NCI-H2171 (cell line): ENCODE results near the gene CAMTA1.

Source experiments
- DNase-seq: peaks from one replicate; lab custom pipeline; 2025; lab: John Stamatoyannopoulos, UW

CAMTA1 gene

GRCh38 chr1:6958407-6959030 is 173.3 kb downstream of the CAMTA1 start:
- no peak for DNase-seq

- DNase-seq = no peak
Observed at GRCh38 chr1:6959491-6959890, 174.2 kb downstream of the CAMTA1 start.

GRCh38 chr1:6960291-6960811 is 175.1 kb downstream of the CAMTA1 start:
- DNase-seq = peak; percentile 5

DNA sequence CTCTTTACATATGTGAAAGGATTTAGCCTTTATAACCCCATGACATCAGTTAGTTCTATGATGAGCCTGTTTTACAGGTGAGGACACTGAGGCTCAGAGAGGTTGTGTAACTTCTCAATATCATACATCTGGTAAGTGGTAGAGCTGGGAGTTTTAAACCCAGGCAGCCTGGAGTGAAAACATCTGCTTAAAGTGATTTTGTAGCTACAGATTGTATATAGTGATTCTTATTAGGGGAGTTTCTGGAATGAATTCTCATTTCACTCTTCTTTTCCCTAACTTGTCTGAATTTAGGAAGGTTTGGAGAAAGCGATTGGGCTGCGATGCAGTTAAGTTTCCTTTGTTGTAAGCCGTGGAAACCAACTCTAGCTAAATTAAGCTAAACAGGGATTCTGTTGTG is 175.6 kb downstream of the CAMTA1 start:
- no peak for DNase-seq

DNA sequence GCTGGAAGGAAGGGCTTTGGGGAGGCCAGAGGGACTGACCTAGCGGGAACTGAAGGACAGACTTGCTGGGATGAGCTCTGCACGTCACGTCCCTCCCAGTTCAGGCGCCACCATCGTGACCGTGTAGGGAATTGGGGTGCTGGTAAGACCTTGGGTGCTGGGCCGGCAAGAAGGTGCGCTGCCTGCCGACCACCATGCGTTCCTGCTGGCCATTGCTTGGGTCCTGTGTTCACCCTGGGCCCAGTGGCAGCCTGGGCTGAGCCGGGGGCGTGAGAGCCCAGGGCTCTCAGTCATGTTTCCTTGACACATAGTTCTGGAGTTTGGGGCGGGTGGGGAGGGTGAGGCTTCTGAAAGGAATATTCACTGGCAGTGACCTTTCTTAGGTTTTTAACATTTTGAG is 176.0 kb downstream of the CAMTA1 start:
- no peak for DNase-seq

- DNase-seq = no peak
Observed at GRCh38 chr1:6961905-6962477, 176.7 kb downstream of the CAMTA1 start.

DNA sequence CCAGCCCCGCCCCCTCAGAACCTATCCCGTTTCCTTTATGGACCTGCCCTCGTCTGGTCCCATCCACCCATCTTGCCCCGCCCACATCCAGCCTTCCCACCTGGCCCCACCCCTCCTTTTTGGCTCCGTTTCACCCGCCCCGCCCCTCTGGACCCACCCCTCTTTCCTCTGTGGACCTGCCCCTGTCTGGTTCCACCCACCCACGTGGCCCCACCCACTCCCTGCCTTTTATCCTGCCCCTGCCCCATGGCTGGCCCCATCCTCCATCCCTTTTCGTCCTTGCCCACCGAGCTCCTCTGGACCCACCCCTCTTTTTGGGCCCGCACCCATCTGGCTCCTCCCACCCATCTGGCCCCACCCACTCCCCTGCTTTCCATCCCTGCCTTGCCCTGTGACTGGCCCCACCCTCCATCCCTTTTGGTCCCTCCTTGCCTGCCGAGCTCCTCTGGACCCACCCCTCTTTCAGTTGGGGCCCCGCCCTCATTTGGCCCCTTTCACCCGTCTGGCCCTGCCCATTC is 177.3 kb downstream of the CAMTA1 start:
- DNase-seq = peak; percentile 78

DNA sequence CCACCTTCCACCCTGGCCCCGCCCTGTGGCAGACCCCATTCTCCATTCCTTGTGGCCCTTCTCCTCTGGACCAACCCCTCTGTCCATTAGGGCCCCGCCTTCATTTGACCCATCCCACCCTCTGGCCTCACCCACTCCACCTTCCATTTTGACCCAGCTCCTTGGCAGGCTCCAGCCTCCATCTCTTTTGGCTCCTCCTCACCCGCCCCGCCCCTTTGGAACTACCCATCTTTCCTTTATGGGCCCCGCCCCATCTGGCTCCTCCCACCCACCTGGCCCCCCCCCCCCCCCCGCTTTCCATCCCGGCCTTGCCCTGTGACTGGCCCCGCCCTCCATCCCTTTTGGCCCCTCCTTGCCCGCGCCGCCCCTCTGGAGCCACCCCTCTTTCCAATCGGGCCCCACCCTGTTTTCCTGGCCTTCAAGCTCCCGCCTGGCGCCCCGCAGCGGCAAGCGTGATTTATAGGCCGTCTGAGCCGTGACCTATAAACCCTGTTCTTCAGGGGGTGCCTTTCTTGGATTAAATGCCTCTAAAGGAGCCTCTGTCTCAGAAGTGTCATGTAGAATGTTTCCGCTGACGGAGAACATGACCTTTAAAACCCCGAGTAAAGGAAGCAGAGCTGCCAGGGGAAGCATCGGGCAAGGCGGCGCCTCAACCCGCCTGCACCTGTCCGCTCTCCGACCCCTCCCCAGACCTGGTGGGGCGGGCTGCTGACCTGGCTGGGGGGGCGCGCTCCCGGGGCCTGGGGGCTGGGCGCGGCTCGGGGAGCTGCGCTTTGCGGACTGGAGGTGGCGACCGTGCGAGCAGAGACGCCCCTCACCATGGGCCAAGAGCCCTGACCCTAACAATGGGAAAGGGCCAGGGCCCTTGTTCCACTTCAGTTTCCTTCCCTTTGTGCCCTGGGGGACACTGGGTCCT is 178.0 kb downstream of the CAMTA1 start:
- peak; percentile 77 for DNase-seq

DNA sequence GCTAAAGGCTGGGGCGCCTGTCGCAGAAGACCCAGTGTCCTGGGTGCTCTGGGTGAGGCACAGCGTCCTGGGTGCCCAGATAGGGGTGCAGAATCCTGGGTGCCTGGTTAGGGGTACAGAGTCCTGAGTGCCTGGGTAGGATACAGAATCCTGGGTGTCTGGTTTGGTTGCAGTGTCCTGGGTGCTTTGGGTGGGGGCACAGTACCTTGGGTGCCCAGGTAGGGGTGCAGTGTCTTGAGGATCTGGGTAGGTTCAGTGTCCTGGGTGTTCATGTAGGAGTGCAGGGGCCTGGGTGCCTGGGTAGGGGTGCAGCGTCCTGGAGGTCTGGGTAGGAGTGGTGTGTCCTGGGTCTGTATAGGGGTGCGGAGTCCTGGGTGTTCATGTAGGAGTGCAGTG is 178.7 kb downstream of the CAMTA1 start:
- DNase-seq = no peak

DNA sequence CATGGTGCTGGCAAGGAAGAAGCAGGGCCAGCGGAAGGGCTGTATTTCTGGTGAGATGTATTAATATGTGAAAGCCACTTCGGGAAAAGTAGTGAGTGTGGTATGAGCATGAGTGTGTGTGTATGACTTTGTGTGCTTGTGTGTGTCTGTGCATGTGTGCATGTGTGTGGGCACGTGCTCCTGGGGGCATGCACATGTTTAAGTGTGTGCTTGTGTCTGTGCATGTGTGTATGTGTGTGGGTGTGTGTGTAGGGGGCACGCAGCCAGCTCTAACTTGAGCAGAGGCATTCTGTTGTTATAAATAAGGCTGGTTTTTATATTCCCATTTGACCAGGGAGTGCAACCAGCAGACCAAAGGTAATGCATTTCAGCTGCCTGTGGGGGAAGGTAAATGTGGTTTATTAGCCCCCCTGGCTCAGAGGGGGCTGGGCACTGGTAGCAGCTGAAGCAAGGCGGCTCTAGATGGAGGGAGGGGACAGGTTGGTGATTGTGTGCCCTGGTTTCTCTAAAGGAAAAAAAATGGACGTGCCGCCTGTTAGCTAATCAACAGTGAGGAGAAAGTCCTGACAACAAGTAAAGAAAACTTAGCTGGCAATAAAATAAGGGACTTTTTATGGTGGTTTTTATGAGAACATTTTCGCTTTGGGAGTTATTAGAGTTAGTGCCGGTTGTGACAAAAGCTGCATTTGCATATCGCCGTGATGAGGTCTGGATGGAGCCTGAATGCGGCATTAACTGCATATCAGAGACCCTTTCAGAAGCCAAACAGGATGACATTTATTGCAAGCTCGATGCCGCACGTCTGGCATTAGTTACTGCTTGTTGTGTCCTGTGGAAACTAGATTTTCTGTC is 180.1 kb downstream of the CAMTA1 start:
- no peak for DNase-seq

DNA sequence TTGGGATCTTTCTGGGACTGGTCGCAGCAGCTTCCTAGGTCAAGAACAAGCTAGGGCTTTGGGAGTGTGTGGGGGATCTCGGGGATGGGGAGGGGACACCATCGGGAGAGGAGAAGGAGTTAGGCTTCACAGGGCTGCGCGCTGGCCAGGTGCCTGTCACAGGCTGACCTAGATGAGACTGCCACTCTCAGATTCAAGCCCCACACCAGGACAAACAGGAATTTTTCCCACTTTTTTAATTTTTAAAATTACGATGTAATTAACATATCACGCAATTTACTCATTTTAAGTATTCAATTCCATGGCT is 180.6 kb downstream of the CAMTA1 start:
- no peak for DNase-seq

GRCh38 chr1:6966326-6966725 is 181.1 kb downstream of the CAMTA1 start:
- no peak for DNase-seq

- DNase-seq = no peak
Observed at GRCh38 chr1:6967431-6968111, 182.3 kb downstream of the CAMTA1 start.

DNA sequence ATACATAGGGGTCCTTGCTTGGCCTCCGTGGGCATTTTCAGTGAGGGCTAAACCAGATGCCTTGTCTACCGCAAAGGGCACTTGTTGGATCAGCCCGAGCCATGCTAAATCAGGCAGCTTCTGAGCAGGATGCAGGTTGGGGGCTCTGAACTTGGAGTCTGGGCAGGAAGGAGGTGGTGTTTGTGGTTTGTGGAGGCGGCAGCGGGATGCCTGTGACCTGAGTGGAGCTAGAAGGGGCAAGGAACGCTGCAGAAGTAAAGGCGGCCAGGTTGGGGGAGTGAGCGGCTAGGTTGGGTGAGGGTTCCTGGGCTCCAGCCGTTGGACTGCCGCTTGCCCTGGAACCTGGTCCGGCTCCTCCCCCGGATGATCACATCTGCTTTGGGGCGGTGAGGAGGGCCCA is 183.9 kb downstream of the CAMTA1 start:
- no peak for DNase-seq

GRCh38 chr1:6969762-6970161 is 184.5 kb downstream of the CAMTA1 start:
- DNase-seq = no peak

- no peak for DNase-seq
Observed at GRCh38 chr1:6970221-6970620, 185.0 kb downstream of the CAMTA1 start.

GRCh38 chr1:6971048-6971447 is 185.8 kb downstream of the CAMTA1 start:
- DNase-seq = no peak

DNA sequence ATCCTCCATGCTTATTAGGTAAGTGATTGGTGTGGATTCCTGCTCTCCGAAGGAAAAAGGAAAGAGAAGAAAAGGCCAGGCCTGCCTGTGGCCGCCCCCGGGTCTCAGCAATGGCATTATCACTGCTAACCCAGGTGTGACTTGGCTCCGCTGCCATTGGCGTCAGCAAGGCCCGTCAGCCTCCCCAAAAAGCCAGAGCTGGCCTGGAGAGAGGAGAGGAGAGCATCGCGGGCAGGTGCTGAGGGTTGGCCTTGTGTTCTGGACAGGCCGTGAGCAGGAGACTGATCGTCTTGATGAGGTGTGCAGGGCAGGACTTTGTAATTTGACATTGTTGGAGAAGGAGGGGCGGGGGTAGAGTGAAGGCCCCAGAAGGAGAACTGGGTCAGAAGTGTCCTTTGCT is 186.4 kb downstream of the CAMTA1 start:
- DNase-seq = no peak

DNA sequence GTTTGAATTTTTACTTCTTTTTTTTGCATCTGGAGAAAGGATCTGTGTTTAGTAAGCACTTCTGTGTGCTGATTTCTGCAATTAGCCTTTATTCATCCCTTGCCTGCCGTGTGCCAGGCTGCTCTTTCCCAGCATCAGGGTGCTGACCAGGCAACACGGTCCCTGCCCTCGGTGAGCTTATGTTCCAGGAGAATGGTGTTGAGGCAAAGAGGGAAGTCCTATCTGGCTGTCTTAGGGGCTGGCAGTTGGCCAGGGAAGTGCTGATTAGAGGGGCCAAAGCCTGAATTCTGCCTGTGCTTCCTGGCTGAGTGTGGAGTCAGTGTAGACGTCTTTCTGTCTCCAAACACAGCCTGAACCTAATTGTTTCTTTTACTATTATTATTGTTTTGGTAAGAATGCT is 187.1 kb downstream of the CAMTA1 start:
- no peak for DNase-seq

DNA sequence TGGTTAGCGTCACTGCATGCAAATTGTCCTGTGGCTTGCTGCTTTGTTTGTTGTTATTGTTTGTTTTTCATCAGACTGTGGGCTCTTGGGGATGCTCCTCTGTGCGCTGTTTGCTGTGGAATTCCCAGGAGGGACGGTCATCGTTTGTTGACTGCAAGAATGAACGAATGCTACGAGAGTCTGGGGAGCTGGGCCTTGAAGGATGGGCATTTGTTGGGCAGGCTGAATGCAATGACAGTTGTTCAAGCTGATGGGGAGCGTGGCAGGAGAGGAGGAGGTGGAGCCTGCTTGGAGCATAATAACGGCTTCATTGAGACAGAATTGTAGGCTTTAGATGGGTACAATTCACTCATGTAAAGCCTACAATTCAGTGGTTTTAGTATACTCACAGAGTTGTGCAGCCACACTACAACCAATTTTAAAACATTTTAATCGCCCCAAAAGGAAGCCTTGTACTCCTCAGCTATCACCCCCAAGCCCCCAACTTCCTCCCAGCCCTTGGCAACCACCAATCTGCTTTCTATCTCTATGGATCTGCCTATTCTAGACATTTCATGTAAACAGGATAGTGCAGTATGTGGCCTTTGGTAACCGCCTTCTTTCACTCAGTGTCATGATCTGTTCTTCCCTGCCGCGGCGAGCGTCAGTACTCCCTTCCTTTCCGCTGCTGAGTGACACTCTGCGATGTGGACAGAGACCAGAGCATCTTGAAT is 190.2 kb downstream of the CAMTA1 start:
- DNase-seq = no peak

DNA sequence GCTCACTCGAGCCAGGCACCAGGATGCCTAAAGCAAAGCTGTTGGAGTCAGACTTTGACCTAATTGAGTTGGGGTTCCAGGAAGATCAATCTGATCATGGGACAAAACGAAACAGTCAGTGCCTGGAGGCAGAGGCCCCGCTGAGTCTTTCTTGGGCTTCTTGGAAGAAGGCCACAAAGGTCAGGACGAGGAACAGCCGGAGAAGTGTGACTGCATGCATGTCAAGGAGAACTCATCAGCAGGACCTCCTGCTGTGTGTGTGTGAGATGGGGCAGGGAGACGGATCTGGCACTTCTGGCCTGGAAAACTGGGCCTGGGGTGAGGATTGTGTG is 190.8 kb downstream of the CAMTA1 start:
- no peak for DNase-seq
